ENCODE data around the gene CRYBG1.

Gene CRYBG1

GRCh38 chr6:106527117-106527516 lies 166.6 kb downstream of the CRYBG1 start:
- Histone ChIP-seq H3K36me3 (ENCODE audit: control insufficient read depth, insufficient read depth, low read length) (peaks cover 9% of the 10 kb centered on the region), H3K4me3 (replicated peaks; ENCODE audit: low read depth, low read length) (no peak overlapping the region), H3K27me3 (replicated peaks; ENCODE audit: control insufficient read depth, insufficient read depth, low read length) (no peaks in the 10 kb centered on the region)
- no peak for DNase-seq (ENCODE audit: extremely low read depth, insufficient read length)
- TF ChIP-seq CTCF (IDR thresholded peaks at IDR 0.05; ENCODE audit: insufficient read depth, low read length, poor library complexity, severe bottlenecking) = no peak

- Histone ChIP-seq H3K4me3 (replicated peaks; ENCODE audit: low read depth, low read length) (no peak overlapping the region), H3K36me3 (ENCODE audit: control insufficient read depth, insufficient read depth, low read length) (peaks cover 9% of the 10 kb centered on the region), H3K27me3 (replicated peaks; ENCODE audit: control insufficient read depth, insufficient read depth, low read length) (no peaks in the 10 kb centered on the region)
- no peak for TF ChIP-seq CTCF (IDR thresholded peaks at IDR 0.05; ENCODE audit: insufficient read depth, low read length, poor library complexity, severe bottlenecking)
- DNase-seq (ENCODE audit: extremely low read depth, insufficient read length) = no peak
Observed at GRCh38 chr6:106527979-106528378, 167.5 kb downstream of the CRYBG1 start.

GRCh38 chr6:106528521-106528920 lies 168.0 kb downstream of the CRYBG1 start:
- Histone ChIP-seq H3K36me3 (ENCODE audit: control insufficient read depth, insufficient read depth, low read length) (peaks cover 13% of the 10 kb centered on the region), H3K27me3 (replicated peaks; ENCODE audit: control insufficient read depth, insufficient read depth, low read length) (no peaks in the 10 kb centered on the region), H3K4me3 (replicated peaks; ENCODE audit: low read depth, low read length) (no peak overlapping the region)
- DNase-seq (ENCODE audit: extremely low read depth, insufficient read length) = no peak
- TF ChIP-seq CTCF (IDR thresholded peaks at IDR 0.05; ENCODE audit: insufficient read depth, low read length, poor library complexity, severe bottlenecking) = no peak

DNA sequence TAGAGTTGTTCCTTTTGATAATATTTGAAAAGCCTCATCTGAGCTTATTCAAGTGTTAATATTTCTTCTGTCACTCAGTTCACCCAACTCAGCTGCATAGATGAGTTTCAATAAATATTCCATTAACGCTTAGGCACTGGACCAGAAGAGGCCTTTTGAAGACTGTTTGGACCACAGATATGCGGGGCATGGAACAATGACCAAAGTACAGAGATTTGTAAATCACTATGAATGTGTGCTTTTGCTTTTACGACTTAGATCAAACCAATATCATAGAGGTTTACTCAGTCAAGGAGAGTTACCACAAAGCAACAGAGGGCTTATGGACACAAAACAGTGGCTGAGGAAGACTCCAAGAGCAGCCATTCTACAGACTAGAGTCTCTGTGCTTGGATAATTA lies 168.9 kb downstream of the CRYBG1 start:
- TF ChIP-seq CTCF (IDR thresholded peaks at IDR 0.05; ENCODE audit: insufficient read depth, low read length, poor library complexity, severe bottlenecking) = no peak
- H3K27me3 ChIP-seq (replicated peaks; ENCODE audit: control insufficient read depth, insufficient read depth, low read length) = no peaks in the 10 kb centered on the region
- no peak for DNase-seq (ENCODE audit: extremely low read depth, insufficient read length)
- H3K4me3 ChIP-seq (replicated peaks; ENCODE audit: low read depth, low read length) = no peak overlapping the region
- H3K36me3 ChIP-seq (ENCODE audit: control insufficient read depth, insufficient read depth, low read length) = peaks cover 15% of the 10 kb centered on the region

DNA sequence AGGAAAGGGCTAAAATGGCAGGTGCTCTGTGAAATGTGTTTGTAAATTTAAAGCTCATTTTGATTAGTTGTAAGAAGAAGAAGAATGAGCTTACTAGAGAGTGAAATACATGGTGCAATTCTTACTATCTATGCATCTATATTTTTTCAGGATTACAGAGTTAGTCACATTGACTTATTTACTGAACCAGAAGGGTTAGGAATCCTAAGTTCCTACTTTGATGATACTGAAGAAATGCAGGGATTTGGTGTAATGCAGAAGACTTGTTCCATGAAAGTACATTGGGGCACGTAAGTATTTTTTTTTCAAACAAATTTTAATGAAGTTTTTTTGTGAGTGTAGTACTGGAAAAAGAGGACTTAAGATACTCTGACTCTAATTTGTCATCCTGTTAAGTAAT lies 169.5 kb downstream of the CRYBG1 start:
- no peak for TF ChIP-seq CTCF (IDR thresholded peaks at IDR 0.05; ENCODE audit: insufficient read depth, low read length, poor library complexity, severe bottlenecking)
- H3K27me3 ChIP-seq (replicated peaks; ENCODE audit: control insufficient read depth, insufficient read depth, low read length) = no peaks in the 10 kb centered on the region
- DNase-seq (ENCODE audit: extremely low read depth, insufficient read length) = no peak
- H3K4me3 ChIP-seq (replicated peaks; ENCODE audit: low read depth, low read length) = no peak overlapping the region
- peaks cover 15% of the 10 kb centered on the region for H3K36me3 ChIP-seq (ENCODE audit: control insufficient read depth, insufficient read depth, low read length)

DNA sequence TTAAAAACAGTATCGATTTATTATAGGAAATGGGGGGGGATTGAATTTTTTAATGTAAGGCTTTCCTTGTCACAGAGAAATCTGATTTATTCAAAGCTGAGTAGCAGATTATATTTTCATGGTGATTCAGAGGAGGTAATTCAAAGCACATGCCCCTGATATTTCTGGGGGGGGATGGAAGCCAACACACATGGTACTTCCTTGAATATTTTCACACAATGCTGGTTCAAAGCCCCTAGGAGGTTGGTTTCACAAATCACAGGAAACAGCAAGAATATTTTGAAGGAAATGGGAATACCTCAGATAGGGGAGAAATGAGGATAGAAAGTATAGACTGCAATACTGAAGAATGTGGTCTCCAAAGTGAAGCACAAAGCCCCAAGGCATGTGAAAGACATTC lies 170.0 kb downstream of the CRYBG1 start:
- no peak for TF ChIP-seq CTCF (IDR thresholded peaks at IDR 0.05; ENCODE audit: insufficient read depth, low read length, poor library complexity, severe bottlenecking)
- H3K4me3 ChIP-seq (replicated peaks; ENCODE audit: low read depth, low read length) = no peak overlapping the region
- H3K27me3 ChIP-seq (replicated peaks; ENCODE audit: control insufficient read depth, insufficient read depth, low read length) = no peaks in the 10 kb centered on the region
- DNase-seq (ENCODE audit: extremely low read depth, insufficient read length) = no peak
- H3K36me3 ChIP-seq (ENCODE audit: control insufficient read depth, insufficient read depth, low read length) = peaks cover 15% of the 10 kb centered on the region

All from GM06990 (cell line).